Measurements from ENCODE around the gene SLC45A3.
A peak's percentile ranks its signal among the peaks of the same experiment; 100 is the strongest.
"Not testable (repeated sequence)": the region's sequence is repeated elsewhere in the genome, so short reads cannot be mapped to it uniquely, and the experiment has no call there.

The SLC45A3 gene

GRCh38 chr1:205650241-205650640, 30.1 kb downstream of the SLC45A3 start:
- Histone ChIP-seq H3K4me2 (ENCODE audit: low read length) (no peak overlapping the region), H3K36me3 (ENCODE audit: insufficient read depth, low read length) (no peaks in the 10 kb centered on the region), H3K27me3 (ENCODE audit: control insufficient read depth, insufficient read depth, low read length) (no peaks in the 10 kb centered on the region), H3K4me1 (ENCODE audit: control insufficient read depth, insufficient read depth, low read length) (no peaks in the 10 kb centered on the region), H3K4me3 (ENCODE audit: low read length) (no peak overlapping the region), H3K9ac (ENCODE audit: low read depth, low read length) (no peak overlapping the region), H3K9me3 (replicated peaks; ENCODE audit: low read length) (no peaks in the 10 kb centered on the region)

- Histone ChIP-seq H3K36me3 (ENCODE audit: insufficient read depth, low read length) (no peaks in the 10 kb centered on the region), H3K4me3 (ENCODE audit: low read length) (no peak overlapping the region), H3K4me2 (ENCODE audit: low read length) (no peak overlapping the region), H3K4me1 (ENCODE audit: control insufficient read depth, insufficient read depth, low read length) (no peaks in the 10 kb centered on the region), H3K9me3 (replicated peaks; ENCODE audit: low read length) (no peaks in the 10 kb centered on the region), H3K27me3 (ENCODE audit: control insufficient read depth, insufficient read depth, low read length) (no peaks in the 10 kb centered on the region), H3K9ac (ENCODE audit: low read depth, low read length) (no peak overlapping the region)
These were observed 34.8 kb downstream of the SLC45A3 start for GRCh38 chr1:205645519-205645918.

GRCh38 chr1:205642679-205643307, 37.5 kb downstream of the SLC45A3 start:
- no peaks in the 10 kb centered on the region for H3K36me3 ChIP-seq (ENCODE audit: insufficient read depth, low read length)
- no peak overlapping the region for H3K4me2 ChIP-seq (ENCODE audit: low read length)
- H3K9me3 ChIP-seq (replicated peaks; ENCODE audit: low read length): no peaks in the 10 kb centered on the region
- H3K4me1 ChIP-seq (ENCODE audit: control insufficient read depth, insufficient read depth, low read length): no peaks in the 10 kb centered on the region
- H3K27me3 ChIP-seq (ENCODE audit: control insufficient read depth, insufficient read depth, low read length): peaks cover 6% of the 10 kb centered on the region
- no peak overlapping the region for H3K9ac ChIP-seq (ENCODE audit: low read depth, low read length)
- H3K4me3 ChIP-seq (ENCODE audit: low read length): no peak overlapping the region

- no peak overlapping the region for H3K4me3 ChIP-seq (ENCODE audit: low read length)
- H3K4me1 ChIP-seq (ENCODE audit: control insufficient read depth, insufficient read depth, low read length): no peaks in the 10 kb centered on the region
- no peak overlapping the region for H3K9ac ChIP-seq (ENCODE audit: low read depth, low read length)
- H3K9me3 ChIP-seq (replicated peaks; ENCODE audit: low read length): no peaks in the 10 kb centered on the region
- H3K27me3 ChIP-seq (ENCODE audit: control insufficient read depth, insufficient read depth, low read length): peaks cover 6% of the 10 kb centered on the region
- H3K36me3 ChIP-seq (ENCODE audit: insufficient read depth, low read length): no peaks in the 10 kb centered on the region
- no peak overlapping the region for H3K4me2 ChIP-seq (ENCODE audit: low read length)
These were observed 40.7 kb downstream of the SLC45A3 start for GRCh38 chr1:205639567-205639966.

- H3K27me3 ChIP-seq (ENCODE audit: control insufficient read depth, insufficient read depth, low read length): peaks cover 6% of the 10 kb centered on the region
- H3K4me1 ChIP-seq (ENCODE audit: control insufficient read depth, insufficient read depth, low read length): no peaks in the 10 kb centered on the region
- no peak overlapping the region for H3K4me2 ChIP-seq (ENCODE audit: low read length)
- H3K9me3 ChIP-seq (replicated peaks; ENCODE audit: low read length): no peaks in the 10 kb centered on the region
- no peak overlapping the region for H3K9ac ChIP-seq (ENCODE audit: low read depth, low read length)
- H3K36me3 ChIP-seq (ENCODE audit: insufficient read depth, low read length): no peaks in the 10 kb centered on the region
- H3K4me3 ChIP-seq (ENCODE audit: low read length): no peak overlapping the region
These were observed 42.3 kb downstream of the SLC45A3 start for GRCh38 chr1:205637854-205638468.

GRCh38 chr1:205636732-205637131, 43.6 kb downstream of the SLC45A3 start:
- H3K36me3 ChIP-seq (ENCODE audit: insufficient read depth, low read length): no peaks in the 10 kb centered on the region
- peaks cover 6% of the 10 kb centered on the region for H3K4me1 ChIP-seq (ENCODE audit: control insufficient read depth, insufficient read depth, low read length)
- no peak overlapping the region for H3K4me3 ChIP-seq (ENCODE audit: low read length)
- peaks cover 6% of the 10 kb centered on the region for H3K27me3 ChIP-seq (ENCODE audit: control insufficient read depth, insufficient read depth, low read length)
- H3K9ac ChIP-seq (ENCODE audit: low read depth, low read length): no peak overlapping the region
- H3K4me2 ChIP-seq (ENCODE audit: low read length): no peak overlapping the region
- no peaks in the 10 kb centered on the region for H3K9me3 ChIP-seq (replicated peaks; ENCODE audit: low read length)

- not testable (repeated sequence) for H3K36me3 ChIP-seq (ENCODE audit: insufficient read depth, low read length); H3K4me1 ChIP-seq (ENCODE audit: control insufficient read depth, insufficient read depth, low read length); H3K9me3 ChIP-seq (replicated peaks; ENCODE audit: low read length); H3K9ac ChIP-seq (ENCODE audit: low read depth, low read length); H3K4me2 ChIP-seq (ENCODE audit: low read length); H3K4me3 ChIP-seq (ENCODE audit: low read length); H3K27me3 ChIP-seq (ENCODE audit: control insufficient read depth, insufficient read depth, low read length)
These were observed 44.2 kb downstream of the SLC45A3 start for GRCh38 chr1:205636138-205636530.

- H3K4me2 ChIP-seq (ENCODE audit: low read length): no peak overlapping the region
- no peak overlapping the region for H3K4me3 ChIP-seq (ENCODE audit: low read length)
- H3K4me1 ChIP-seq (ENCODE audit: control insufficient read depth, insufficient read depth, low read length): peaks cover 11% of the 10 kb centered on the region
- H3K9ac ChIP-seq (ENCODE audit: low read depth, low read length): no peak overlapping the region
- peaks cover 2% of the 10 kb centered on the region for H3K27me3 ChIP-seq (ENCODE audit: control insufficient read depth, insufficient read depth, low read length)
- H3K36me3 ChIP-seq (ENCODE audit: insufficient read depth, low read length): no peaks in the 10 kb centered on the region
- no peaks in the 10 kb centered on the region for H3K9me3 ChIP-seq (replicated peaks; ENCODE audit: low read length)
These were observed 46.8 kb downstream of the SLC45A3 start for GRCh38 chr1:205633421-205633976.

- H3K9ac ChIP-seq (ENCODE audit: low read depth, low read length): peak overlapping the region; percentile 95
These were observed 47.6 kb downstream of the SLC45A3 start for GRCh38 chr1:205632669-205633169.

GRCh38 chr1:205631768-205632668, 48.3 kb downstream of the SLC45A3 start, which contains the start of gene ELK4:
Gene ELK4, minus strand, starts transcription at chr1:205632011. Its CDS starts 8,129 bp downstream, at chr1:205623882.
- Histone ChIP-seq H3K9me3 (replicated peaks; ENCODE audit: low read length) (no peaks in the 10 kb centered on the region), H3K36me3 (ENCODE audit: insufficient read depth, low read length) (no peaks in the 10 kb centered on the region), H3K4me1 (ENCODE audit: control insufficient read depth, insufficient read depth, low read length) (peaks cover 11% of the 10 kb centered on the region), H3K4me3 (ENCODE audit: low read length) (peak within 1 kb of the TSS; percentile 87), H3K4me2 (ENCODE audit: low read length) (peak within 1 kb of the TSS; percentile 97), H3K9ac (ENCODE audit: low read depth, low read length) (peak within 1 kb of the TSS; percentile 95), H3K27me3 (ENCODE audit: control insufficient read depth, insufficient read depth, low read length) (no peaks in the 10 kb centered on the region)

More at GRCh38 chr1:205632669-205633169, 47.6 kb downstream of the SLC45A3 start:
- peak overlapping the region; percentile 87 for H3K4me3 ChIP-seq (ENCODE audit: low read length)
- no peaks in the 10 kb centered on the region for H3K36me3 ChIP-seq (ENCODE audit: insufficient read depth, low read length)
- peaks cover 11% of the 10 kb centered on the region for H3K4me1 ChIP-seq (ENCODE audit: control insufficient read depth, insufficient read depth, low read length)
- no peaks in the 10 kb centered on the region for H3K27me3 ChIP-seq (ENCODE audit: control insufficient read depth, insufficient read depth, low read length)
- peak overlapping the region; percentile 97 for H3K4me2 ChIP-seq (ENCODE audit: low read length)
- no peaks in the 10 kb centered on the region for H3K9me3 ChIP-seq (replicated peaks; ENCODE audit: low read length)
